ENCODE measurements around the gene RBM27.
"Not testable (repeated sequence)": the region's sequence is repeated elsewhere in the genome, so short reads cannot be mapped to it uniquely, and the experiment has no call there.

The RBM27 gene

GRCh38 chr5:146208916-146209522 lies 5.6 kb downstream of the RBM27 start:
- no peak for DNase-seq

GRCh38 chr5:146209714-146210113 lies 6.3 kb downstream of the RBM27 start:
- DNase-seq: no peak

- not testable (repeated sequence) for DNase-seq
Observed at GRCh38 chr5:146210810-146211209, 7.4 kb downstream of the RBM27 start.

- DNase-seq: no peak
Observed at GRCh38 chr5:146213210-146213826, 9.9 kb downstream of the RBM27 start.

- DNase-seq: not testable (repeated sequence)
Observed at GRCh38 chr5:146214881-146215280, 11.5 kb downstream of the RBM27 start.

- no peak for DNase-seq
Observed at GRCh38 chr5:146218168-146218567, 14.8 kb downstream of the RBM27 start.

- DNase-seq: no peak
Observed at GRCh38 chr5:146219243-146219642, 15.8 kb downstream of the RBM27 start.

- DNase-seq: no peak
Observed at GRCh38 chr5:146221234-146221633, 17.8 kb downstream of the RBM27 start.

- no peak for DNase-seq
Observed at GRCh38 chr5:146222005-146222404, 18.6 kb downstream of the RBM27 start.

GRCh38 chr5:146223179-146223578 lies 19.8 kb downstream of the RBM27 start:
- DNase-seq: no peak

- DNase-seq: no peak
Observed at GRCh38 chr5:146229222-146229621, 25.8 kb downstream of the RBM27 start.

- no peak for DNase-seq
Observed at GRCh38 chr5:146232223-146232622, 28.8 kb downstream of the RBM27 start.

- peak in 3 of 14 donors; percentile 3 to 12 (median 10) for DNase-seq
Observed at GRCh38 chr5:146233441-146233840, 30.0 kb downstream of the RBM27 start.

- DNase-seq: no peak
Observed at GRCh38 chr5:146238973-146239372, 35.6 kb downstream of the RBM27 start.

GRCh38 chr5:146240951-146241350 lies 37.5 kb downstream of the RBM27 start:
- DNase-seq: no peak

- no peak for DNase-seq
Observed at GRCh38 chr5:146243247-146243646, 39.8 kb downstream of the RBM27 start.

GRCh38 chr5:146248561-146248960 lies 45.2 kb downstream of the RBM27 start:
- DNase-seq: no peak

GRCh38 chr5:146249801-146250200 lies 46.4 kb downstream of the RBM27 start:
- DNase-seq: no peak

Data from C1 segment of cervical spinal cord (tissue), 14 donors.